ENCODE data around the gene PPP1CA.
A peak's percentile ranks its signal among the peaks of the same experiment; 100 is the strongest.
"Not testable (repeated sequence)": the region's sequence is repeated elsewhere in the genome, so short reads cannot be mapped to it uniquely, and the experiment has no call there.

PPP1CA gene

GRCh38 chr11:67404515-67405195 lies 3.0 kb upstream of the PPP1CA start:
- DNase-seq (ENCODE audit: low read depth in 2 of 2, low spot score in 1 of 2): peak in 1 of 2 donors; percentile 37

DNA sequence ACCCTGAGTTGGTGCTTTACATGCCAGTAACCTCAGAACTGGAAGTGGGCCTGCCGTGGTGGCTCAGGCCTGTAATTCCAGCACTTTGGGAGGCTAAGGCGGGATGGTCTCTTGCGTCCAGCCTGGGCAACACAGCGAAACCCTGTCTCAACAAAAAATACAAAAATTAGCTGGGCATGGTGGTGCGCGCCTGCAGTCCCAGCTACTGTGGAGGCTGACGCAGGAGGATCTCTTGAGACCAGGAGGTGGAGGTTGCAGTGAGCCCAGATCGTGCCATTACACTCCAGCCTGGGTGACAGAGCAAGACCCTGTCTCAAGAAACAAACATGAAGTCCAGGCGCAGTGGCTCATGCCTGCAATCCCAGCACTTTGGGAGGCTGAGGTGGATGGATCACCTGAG lies 1.4 kb upstream of the PPP1CA start:
- not testable (repeated sequence) for DNase-seq (ENCODE audit: low read depth in 2 of 2, low spot score in 1 of 2)

DNA sequence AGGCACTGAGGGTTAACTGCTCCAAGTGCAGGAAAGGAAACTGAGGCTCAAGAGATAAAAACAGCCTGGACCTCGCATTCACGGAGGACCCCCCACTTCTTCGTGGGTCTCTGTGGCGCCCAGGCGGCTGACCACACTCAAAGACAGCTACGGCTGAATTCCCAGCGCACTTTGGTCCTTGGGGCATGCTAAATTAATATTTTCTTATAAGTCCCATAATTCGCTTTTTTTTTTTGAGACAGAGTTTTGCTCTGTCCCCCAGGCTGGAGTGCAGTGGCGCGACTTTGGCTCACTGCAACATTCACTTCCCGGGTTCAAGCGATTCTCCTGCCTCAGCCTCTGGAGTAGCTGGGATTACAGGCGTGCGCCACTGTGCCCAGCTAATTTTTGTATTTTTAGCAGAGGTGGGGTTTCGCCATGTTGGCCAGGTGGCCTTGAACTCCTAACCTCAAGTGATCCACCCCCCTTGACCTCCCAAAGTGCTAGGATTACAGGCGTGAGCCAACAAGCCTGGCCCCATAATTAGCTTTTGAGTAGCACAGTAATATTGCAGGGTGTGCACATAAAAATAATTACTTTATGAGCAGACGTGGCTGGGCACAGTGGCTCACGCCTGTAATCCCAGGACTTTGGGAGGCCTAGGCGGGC lies 658 bp upstream of the PPP1CA start:
- not testable (repeated sequence) for DNase-seq (ENCODE audit: low read depth in 2 of 2, low spot score in 1 of 2)

- DNase-seq (ENCODE audit: low read depth in 2 of 2, low spot score in 1 of 2): no peak
Measured at GRCh38 chr11:67400942-67401494, 640 bp downstream of the PPP1CA start.

DNA sequence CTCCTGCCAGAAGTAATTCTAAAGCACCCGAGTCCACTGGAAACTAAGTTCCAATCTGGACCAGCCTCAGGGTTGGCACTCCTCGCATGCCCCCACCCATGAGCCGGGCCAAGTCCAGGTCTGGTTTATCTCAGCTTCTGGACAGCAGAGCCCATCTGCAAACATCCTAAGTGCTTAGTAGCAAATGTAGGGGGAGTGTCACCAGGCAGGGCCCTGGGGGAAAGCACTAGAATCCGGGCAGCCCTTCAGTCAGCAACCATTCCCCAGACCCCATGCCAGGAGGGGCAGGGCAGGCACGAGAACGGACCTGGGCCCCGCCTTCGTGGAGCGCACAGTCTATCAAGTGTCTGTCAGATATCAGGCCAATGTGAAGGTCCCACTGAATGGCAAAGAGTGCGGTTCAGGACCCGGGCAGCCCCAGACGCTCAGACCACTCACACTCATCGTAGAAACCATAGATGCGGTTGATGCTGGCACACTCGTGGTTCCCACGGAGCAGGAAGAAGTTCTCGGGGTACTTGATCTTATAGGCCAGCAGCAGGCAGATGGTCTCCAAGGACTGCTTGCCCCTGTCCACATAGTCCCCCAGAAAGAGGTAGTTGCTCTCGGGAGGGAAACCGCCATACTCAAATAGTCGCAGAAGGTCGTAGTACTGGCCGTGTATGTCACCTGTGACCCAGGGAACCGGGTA lies 1.3 kb downstream of the PPP1CA start:
- no peak for DNase-seq (ENCODE audit: low read depth in 2 of 2, low spot score in 1 of 2)

GRCh38 chr11:67398661-67399563 lies 2.7 kb downstream of the PPP1CA start:
- DNase-seq (ENCODE audit: low read depth in 2 of 2, low spot score in 1 of 2): no peak

DNA sequence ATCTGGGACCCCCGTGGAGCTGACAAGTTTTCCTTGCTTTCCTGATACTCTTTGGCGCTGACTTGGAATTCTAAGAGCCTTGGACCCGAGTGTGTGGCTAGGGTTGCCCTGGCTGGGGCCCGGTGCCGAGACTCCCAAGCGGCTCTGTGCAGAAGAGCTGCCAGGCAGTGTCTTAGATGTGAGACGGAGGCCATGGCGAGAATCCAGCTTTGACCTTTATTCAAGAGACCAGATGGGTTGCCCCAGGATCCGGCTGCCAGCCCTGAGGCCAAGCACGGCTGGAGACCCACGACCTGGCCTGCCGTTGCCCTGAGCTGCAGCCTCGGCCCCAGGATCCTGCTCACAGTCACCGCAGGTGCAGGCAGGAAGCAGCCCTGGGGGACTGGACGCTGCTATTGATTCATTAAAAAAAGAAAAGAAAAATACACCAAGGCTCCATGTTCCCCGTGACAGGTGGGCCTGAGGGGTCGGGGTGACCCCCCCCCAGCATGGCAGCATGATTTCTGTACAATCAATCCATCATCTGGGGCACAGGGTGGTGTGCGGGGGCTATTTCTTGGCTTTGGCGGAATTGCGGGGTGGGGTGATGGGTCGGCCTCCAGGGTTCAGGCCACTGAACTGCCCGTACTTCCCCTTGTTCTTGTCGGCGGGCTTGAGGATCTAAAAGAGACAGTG lies 3.5 kb downstream of the PPP1CA start:
- DNase-seq (ENCODE audit: low read depth in 2 of 2, low spot score in 1 of 2): no peak

- no peak for DNase-seq (ENCODE audit: low read depth in 2 of 2, low spot score in 1 of 2)
Measured at GRCh38 chr11:67397536-67397935, 4.1 kb downstream of the PPP1CA start.

- no peak for DNase-seq (ENCODE audit: low read depth in 2 of 2, low spot score in 1 of 2)
Measured at GRCh38 chr11:67396587-67397389, 4.9 kb downstream of the PPP1CA start.

DNA sequence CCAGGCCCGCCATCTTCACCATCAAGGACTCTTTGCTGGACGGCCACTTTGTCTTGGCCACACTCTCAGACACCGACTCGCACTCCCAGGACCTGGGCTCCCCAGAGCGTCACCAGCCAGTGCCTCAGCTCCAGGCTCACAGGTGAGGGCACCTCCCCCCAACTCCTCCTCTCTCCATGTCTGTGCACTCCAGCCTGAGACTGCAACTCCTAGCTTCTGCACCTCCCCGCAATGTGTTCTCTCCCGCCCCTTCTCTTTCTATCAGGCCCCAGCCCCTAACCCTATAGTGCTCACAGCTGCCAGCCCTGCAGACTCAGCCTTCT lies 5.4 kb downstream of the PPP1CA start:
- no peak for DNase-seq (ENCODE audit: low read depth in 2 of 2, low spot score in 1 of 2)

- no peak for DNase-seq (ENCODE audit: low read depth in 2 of 2, low spot score in 1 of 2)
Measured at GRCh38 chr11:67395555-67396258, 6.0 kb downstream of the PPP1CA start.

DNA sequence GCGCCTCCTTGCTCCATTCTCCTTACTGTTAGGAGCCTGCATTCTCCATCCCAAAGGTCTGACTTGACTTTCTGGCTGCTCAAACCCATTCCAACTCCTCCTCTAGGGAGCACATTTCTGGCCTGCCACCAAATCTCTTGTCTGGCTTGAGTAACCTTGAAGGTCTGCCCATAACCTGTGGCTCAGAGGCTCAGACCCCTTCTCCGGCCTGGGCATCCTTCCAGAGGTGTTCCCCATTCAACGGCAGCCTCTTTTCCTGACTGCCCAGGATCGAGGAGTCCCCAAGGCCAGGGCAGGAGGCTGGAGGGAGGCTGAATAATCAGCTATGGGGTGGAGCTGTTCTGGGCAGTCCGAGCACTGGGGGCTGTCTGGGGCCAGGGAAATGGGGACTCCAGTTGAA lies 7.7 kb downstream of the PPP1CA start:
- no peak for DNase-seq (ENCODE audit: low read depth in 2 of 2, low spot score in 1 of 2)

- DNase-seq (ENCODE audit: low read depth in 2 of 2, low spot score in 1 of 2): no peak
Measured at GRCh38 chr11:67393437-67393836, 8.2 kb downstream of the PPP1CA start.

DNA sequence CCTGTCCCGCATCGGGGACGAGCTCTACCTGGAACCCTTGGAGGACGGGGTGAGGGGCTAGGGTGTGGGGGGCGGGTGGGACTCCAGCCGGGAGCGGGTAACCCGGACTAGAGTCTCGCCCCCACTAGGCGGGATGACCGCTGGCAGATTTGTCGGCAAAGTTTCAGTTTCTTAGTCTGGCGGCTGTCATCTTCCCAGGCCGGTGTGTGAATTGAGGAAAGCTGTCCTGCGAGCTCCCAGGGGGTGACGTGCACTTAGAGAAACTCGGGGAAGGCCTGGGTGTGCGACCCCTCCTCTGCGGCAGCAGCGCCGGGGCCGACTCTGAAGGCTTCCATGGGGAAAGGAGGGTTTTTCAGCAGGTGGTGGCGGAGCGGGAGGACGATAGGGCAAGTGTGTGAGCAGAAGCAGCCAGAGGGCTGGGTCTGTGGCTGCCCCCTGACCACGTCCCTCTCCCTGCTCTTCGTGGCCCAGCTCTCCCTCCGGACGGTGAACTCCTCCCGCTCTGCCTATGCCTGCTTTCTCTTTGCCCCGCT lies 9.4 kb downstream of the PPP1CA start:
- no peak for DNase-seq (ENCODE audit: low read depth in 2 of 2, low spot score in 1 of 2)

GRCh38 chr11:67391304-67392182 lies 10.1 kb downstream of the PPP1CA start, which contains the start of gene RAD9A:
RAD9A (plus strand) TSS chr11:67391986; CDS start chr11:67392045, 59 bp downstream.
- peak; percentile 82 to 89 for DNase-seq (ENCODE audit: low read depth in 2 of 2, low spot score in 1 of 2)

GRCh38 chr11:67390947-67391303 lies 10.7 kb downstream of the PPP1CA start:
- DNase-seq (ENCODE audit: low read depth in 2 of 2, low spot score in 1 of 2): no peak

GRCh38 chr11:67389477-67389876 lies 12.2 kb downstream of the PPP1CA start:
- no peak for DNase-seq (ENCODE audit: low read depth in 2 of 2, low spot score in 1 of 2)

- no peak for DNase-seq (ENCODE audit: low read depth in 2 of 2, low spot score in 1 of 2)
Measured at GRCh38 chr11:67387518-67387917, 14.1 kb downstream of the PPP1CA start.
